Sigmoid colon (tissue), 7 donors: Measurements from ENCODE around the gene CCDC28B. TPM values are rescaled to one million over a fixed set of nuclear protein-coding genes. Genes with fewer than 3 reads are reported as not detected.

Source experiments
- DNase-seq: peaks from one replicate; pipeline ENCODE4 v3.0.0-alpha.2; 2019
- H3K27ac ChIP-seq, 4 donors: fragments of 200-600 bp; sonication (generic); one replicate each; pipeline ENCODE4 v1.5.1; 2016 to 2019; ENCODE audit warnings: mild to moderate bottlenecking in 1 of 4
- H3K27me3 ChIP-seq, 3 donors: fragments of 200-600 bp; sonication (generic); one replicate each; pipeline ENCODE4 v1.5.1; 2019; ENCODE audit warnings: mild to moderate bottlenecking in 1 of 3
- H3K36me3 ChIP-seq, 4 donors: fragments of 200-600 bp; sonication (generic); one replicate each; pipeline ENCODE4 v1.5.1; 2016 to 2019
- H3K4me1 ChIP-seq, 4 donors: fragments of 200-600 bp; sonication (generic); one replicate each; pipeline ENCODE4 v1.5.1; 2017 to 2019
- H3K4me3 ChIP-seq, 4 donors: fragments of 200-600 bp; sonication (generic); one replicate each; pipeline ENCODE4 v1.5.1; 2017 to 2019; ENCODE audit warnings: mild to moderate bottlenecking in 2 of 4, moderate library complexity in 1 of 4
- H3K9me3 ChIP-seq, 4 donors: fragments of 200-600 bp in 3 of 4; sonication (generic) in 3 of 4; one replicate each; pipeline versions ENCODE4 v1.5.1 to v1.6.1; 2013 to 2019
- CTCF ChIP-seq, 4 experiments: fragments of 450-650 bp in 3 of 4; fragments of 200-600 bp in 1 of 4; IDR thresholded peaks; one replicate each; pipeline ENCODE4 v1.5.1; 2016 to 2019; ENCODE audit warnings: antibody characterized with exemption in 4 of 4, mild to moderate bottlenecking in 3 of 4, moderate library complexity in 2 of 4
- EP300 ChIP-seq, 4 donors: sonication (generic); formaldehyde crosslinking; IDR thresholded peaks; one replicate each; pipeline ENCODE4 v1.6.1; 2017; ENCODE audit warnings: antibody characterized with exemption in 4 of 4
- POLR2A ChIP-seq, 2 donors: fragments of 450-650 bp; IDR thresholded peaks; one replicate each; pipeline ENCODE4 v1.6.1; 2016; ENCODE audit warnings: antibody characterized with exemption in 2 of 2, mild to moderate bottlenecking in 2 of 2, moderate library complexity in 2 of 2
- POLR2AphosphoS5 ChIP-seq, 4 donors: sonication (generic); formaldehyde crosslinking; IDR thresholded peaks; one replicate each; pipeline ENCODE4 v1.6.1; 2017; ENCODE audit warnings: antibody characterized with exemption in 4 of 4
- WGBS, 2 donors: extraction: QIAGEN DNeasy Blood & Tissue Kit; methylation state at CpG; one replicate each; pipeline ENCODE4 v1.1.7; 2013; 5-methylcytosine and 5-hydroxymethylcytosine counted together
- intact Hi-C: fragments of 100-400 bp; cut with DNase I; formaldehyde crosslinking; loops from one replicate; pipeline ENCODE4 v1.15.1; 2023
- polyA plus RNA-seq, 3 donors: library from polyadenylated mRNA; stranded (reverse); fragments of 200-250 nt; gene quantifications; one replicate each; pipeline ENCODE4 v1.2.3, GENCODE V29; 2013
- total RNA-seq, 4 donors: library from RNA; depleted of rRNA; stranded (reverse); fragments of >200 nt; gene quantifications; one replicate each; pipeline ENCODE4 v1.1.0, GENCODE V29; 2016
- donor health status: healthy with polysubstance abuse.
- donor health status: Bipolar disorder and iron deficiency.
- donor health status: healthy.

The CCDC28B gene
- total and polyA plus RNA-seq, 7 donors, result 3.7 to 15.0 (median 4.9) TPM

- DNase-seq, result peak; percentile 98
- intact Hi-C loops, result loop anchor here (1.0 to 5.0 kb wide), 4 partner anchors 43 to 167 kb away; partner anchors contain the start of genes EIF3I, HDAC1, KHDRBS1 and KPNA6
- Histone ChIP-seq H3K27ac (peak within 1 kb of the TSS; percentile 90 to 95 (median 92)), H3K9me3 (no peaks in the 10 kb centered on the region), H3K4me1 (peaks cover 0 to 53% (median 49%) of the 10 kb centered on the region in 4 donors), H3K4me3 (peak within 1 kb of the TSS; percentile 44 to 75 (median 59)), H3K36me3 (peaks cover 0 to 34% (median 16%) of the 10 kb centered on the region in 4 donors), H3K27me3 (no peaks in the 10 kb centered on the region)
- TF ChIP-seq CTCF (IDR thresholded peaks at IDR 0.05), result no peak
- TF ChIP-seq POLR2A (IDR thresholded peaks at IDR 0.05), result peak; percentile 72 to 78
- TF ChIP-seq POLR2AphosphoS5 (IDR thresholded peaks at IDR 0.05), result peak; percentile 72 to 91 (median 86)
- WGBS, 2 donors, result 0% methylated on average over 79 of the region's 79 CpGs
Measured at GRCh38 chr1:32179443-32180185, 20.8 kb upstream of the CCDC28B start, which contains the start of gene TXLNA. Gene TXLNA (plus strand): TSS chr1:32179675. CDS start chr1:32180346, 671 bp downstream.

- Histone ChIP-seq H3K4me1 (peaks cover 0 to 61% (median 54%) of the 10 kb centered on the region in 4 donors), H3K9me3 (no peaks in the 10 kb centered on the region), H3K27ac (peak overlapping the region; percentile 90 to 95 (median 92)), H3K27me3 (no peaks in the 10 kb centered on the region), H3K4me3 (peak overlapping the region; percentile 44 to 75 (median 59)), H3K36me3 (peaks cover 0 to 42% (median 21%) of the 10 kb centered on the region in 4 donors)
- TF ChIP-seq CTCF (IDR thresholded peaks at IDR 0.05) (no peak), EP300 (IDR thresholded peaks at IDR 0.05) (no peak), POLR2AphosphoS5 (IDR thresholded peaks at IDR 0.05) (no peak), POLR2A (IDR thresholded peaks at IDR 0.05) (no peak)
- peak; percentile 84 for DNase-seq
- intact Hi-C loops, result loop anchor here (1.0 to 2.0 kb wide), 2 partner anchors 42 to 168 kb away; partner anchors contain the start of genes EIF3I, KHDRBS1 and TMEM234
- 6 to 7% methylated on average over 36 of the region's 36 CpGs for WGBS, 2 donors
Measured at GRCh38 chr1:32180186-32181060, 20.0 kb upstream of the CCDC28B start.

GRCh38 chr1:32181065-32181464 is 19.3 kb upstream of the CCDC28B start:
- intact Hi-C loops, result loop anchor here (2.0 kb wide), 1 partner anchor 168 kb away; the partner anchor contains the start of gene KHDRBS1
- peaks cover 0 to 48% (median 22%) of the 10 kb centered on the region in 4 donors for H3K36me3 ChIP-seq
- H3K27ac ChIP-seq, result peak overlapping the region; percentile 90 to 95 (median 92)
- H3K4me3 ChIP-seq, result peak overlapping the region; percentile 44 to 75 (median 59)
- no peak for TF ChIP-seq POLR2A (IDR thresholded peaks at IDR 0.05)
- TF ChIP-seq EP300 (IDR thresholded peaks at IDR 0.05), result no peak
- WGBS, 2 donors, result 82 to 87% methylated on average over 9 of the region's 9 CpGs
- no peak for DNase-seq
- H3K27me3 ChIP-seq, result no peaks in the 10 kb centered on the region
- peaks cover 0 to 67% (median 56%) of the 10 kb centered on the region in 4 donors for H3K4me1 ChIP-seq
- H3K9me3 ChIP-seq, result no peaks in the 10 kb centered on the region

GRCh38 chr1:32181563-32181962 is 18.8 kb upstream of the CCDC28B start:
- Histone ChIP-seq H3K27me3 (no peaks in the 10 kb centered on the region), H3K4me1 (peaks cover 0 to 72% (median 57%) of the 10 kb centered on the region in 4 donors), H3K4me3 (peak overlapping the region in 3 of 4 donors; percentile 9 to 75 (median 55)), H3K9me3 (no peaks in the 10 kb centered on the region), H3K36me3 (peaks cover 0 to 53% (median 25%) of the 10 kb centered on the region in 4 donors), H3K27ac (peak overlapping the region in 3 of 4 donors; percentile 90 to 95 (median 92))
- intact Hi-C loops, result loop anchor here (2.0 kb wide), 1 partner anchor 169 kb away; the partner anchor contains the start of gene KHDRBS1
- DNase-seq, result no peak
- TF ChIP-seq EP300 (IDR thresholded peaks at IDR 0.05) (no peak), CTCF (IDR thresholded peaks at IDR 0.05) (no peak), POLR2A (IDR thresholded peaks at IDR 0.05) (no peak), POLR2AphosphoS5 (IDR thresholded peaks at IDR 0.05) (no peak)
- 86 to 88% methylated on average over 5 of the region's 5 CpGs for WGBS, 2 donors
